Measurements from ENCODE around the gene SAT2.

SAT2 gene

DNA sequence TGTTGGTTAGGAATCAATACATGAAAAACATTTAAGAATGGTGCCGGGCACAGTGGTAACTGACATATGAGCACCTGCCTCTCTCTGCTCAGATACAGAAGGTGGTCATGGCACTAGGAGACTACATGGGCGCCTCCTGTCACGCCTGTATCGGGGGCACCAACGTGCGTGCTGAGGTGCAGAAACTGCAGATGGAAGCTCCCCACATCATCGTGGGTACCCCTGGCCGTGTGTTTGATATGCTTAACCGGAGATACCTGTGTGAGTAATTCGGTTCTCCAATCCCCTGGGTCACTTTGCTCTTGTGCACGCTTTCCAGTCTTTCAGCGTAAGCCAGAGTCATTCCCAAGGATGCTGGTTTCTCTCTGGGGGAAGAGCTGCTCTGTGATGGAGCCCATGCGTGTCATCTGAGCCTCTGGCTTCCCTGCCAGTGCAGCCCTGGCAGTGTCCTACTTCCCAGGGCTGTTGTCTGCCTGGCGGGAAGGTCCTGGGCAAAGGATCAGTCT lies 51.1 kb downstream of the SAT2 start:
- TF ChIP-seq EZH2phosphoT487 (IDR thresholded peaks at IDR 0.05; ENCODE audit: low read length) (no peak), CTCF (IDR thresholded peaks at IDR 0.05; ENCODE audit: low read length) (no peak), EZH2 (optimal IDR thresholded peaks at IDR 0.05; ENCODE audit: low read depth, low read length) (no peak)
- H3K4me1 ChIP-seq (ENCODE audit: low read length) = peaks cover 63% of the 10 kb centered on the region
- no peaks in the 10 kb centered on the region for H3K9me2 ChIP-seq (replicated peaks; ENCODE audit: insufficient read depth, low read length)
- H3F3A ChIP-seq (ENCODE audit: insufficient read depth, low read length) = peaks cover 84% of the 10 kb centered on the region
- H3K9ac ChIP-seq (ENCODE audit: low read length) = no peak overlapping the region
- H3K27ac ChIP-seq (ENCODE audit: low read length) = peak overlapping the region; percentile 6; the same call in 1 of the 2 replicates
- DNase-seq = no peak
- peaks cover 34% of the 10 kb centered on the region for H3K36me3 ChIP-seq (replicated peaks; ENCODE audit: insufficient read depth, low read length)
- peaks cover 74% of the 10 kb centered on the region for H3K79me2 ChIP-seq (ENCODE audit: low read length)
- H3K9me3 ChIP-seq (replicated peaks; ENCODE audit: insufficient read depth, low read length) = no peaks in the 10 kb centered on the region
- H4K20me1 ChIP-seq (ENCODE audit: insufficient read depth, low read length) = peaks cover 51% of the 10 kb centered on the region
- no peak overlapping the region for H2AFZ ChIP-seq (ENCODE audit: low read length)
- no peaks in the 10 kb centered on the region for H3K27me3 ChIP-seq (replicated peaks; ENCODE audit: insufficient read depth, low read length)
- H3K4me3 ChIP-seq (ENCODE audit: low read length) = no peak overlapping the region
- peak overlapping the region; percentile 94 for H3K4me2 ChIP-seq (ENCODE audit: low read depth, low read length)

All from MM.1S (cell line).